ENCODE results near the gene GIT1. TPM values are rescaled to one million over a fixed set of nuclear protein-coding genes. Genes with fewer than 3 reads are reported as not detected.
A peak's percentile ranks its signal among the peaks of the same experiment; 100 is the strongest.

The GIT1 gene
- total RNA-seq, 1 donor from 2014 or later, result 31.9 TPM

DNA sequence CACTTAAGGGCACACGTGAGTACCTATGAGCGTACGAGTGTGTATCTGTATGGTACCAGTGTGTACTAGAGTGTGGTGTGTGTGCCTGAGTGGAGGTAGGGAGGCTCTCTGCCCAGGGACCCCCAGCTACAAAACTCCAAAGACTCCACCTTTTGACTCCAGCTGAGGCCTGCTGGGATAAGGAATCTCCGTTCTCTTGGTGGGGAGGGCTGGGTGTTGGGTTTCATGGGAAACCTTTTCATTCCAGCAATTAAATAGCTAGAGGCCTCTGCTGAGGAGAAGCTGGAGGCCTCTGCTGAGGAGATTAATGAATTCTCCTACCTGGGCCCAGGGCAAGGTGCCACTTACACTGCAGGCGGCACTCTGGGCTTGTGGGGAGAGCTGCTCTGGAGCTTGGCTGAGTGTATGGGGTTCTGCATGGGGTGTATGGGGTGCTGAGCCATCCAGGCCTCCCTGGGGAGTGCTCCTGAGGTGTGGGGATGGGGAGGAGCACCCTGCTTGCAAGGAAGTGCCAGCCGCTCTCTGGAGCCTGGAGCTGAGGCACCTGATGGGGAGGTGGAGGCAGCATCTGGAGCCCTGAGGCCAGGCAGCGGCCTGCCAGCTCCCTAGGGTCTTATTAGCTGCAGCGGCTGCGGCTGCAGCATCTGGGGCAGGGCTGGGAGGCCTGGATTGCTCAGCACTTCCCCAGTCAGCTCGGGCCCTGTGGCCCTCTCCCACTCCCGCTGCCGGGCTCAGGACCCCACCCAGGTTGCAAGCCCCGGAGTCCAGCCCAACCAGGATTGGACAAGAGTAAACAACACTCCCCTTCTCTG, 8.1 kb upstream of the GIT1 start:
- Histone ChIP-seq H3K4me3 (no peak overlapping the region), H3K36me3 (no peaks in the 10 kb centered on the region), H3K27me3 (ENCODE audit: low read depth) (no peaks in the 10 kb centered on the region), H3K27ac (replicated peaks) (peak overlapping the region; percentile 25), H3K9me3 (replicated peaks) (no peaks in the 10 kb centered on the region), H3K4me1 (peaks cover 42% of the 10 kb centered on the region)
- TF ChIP-seq, protein P1, sequence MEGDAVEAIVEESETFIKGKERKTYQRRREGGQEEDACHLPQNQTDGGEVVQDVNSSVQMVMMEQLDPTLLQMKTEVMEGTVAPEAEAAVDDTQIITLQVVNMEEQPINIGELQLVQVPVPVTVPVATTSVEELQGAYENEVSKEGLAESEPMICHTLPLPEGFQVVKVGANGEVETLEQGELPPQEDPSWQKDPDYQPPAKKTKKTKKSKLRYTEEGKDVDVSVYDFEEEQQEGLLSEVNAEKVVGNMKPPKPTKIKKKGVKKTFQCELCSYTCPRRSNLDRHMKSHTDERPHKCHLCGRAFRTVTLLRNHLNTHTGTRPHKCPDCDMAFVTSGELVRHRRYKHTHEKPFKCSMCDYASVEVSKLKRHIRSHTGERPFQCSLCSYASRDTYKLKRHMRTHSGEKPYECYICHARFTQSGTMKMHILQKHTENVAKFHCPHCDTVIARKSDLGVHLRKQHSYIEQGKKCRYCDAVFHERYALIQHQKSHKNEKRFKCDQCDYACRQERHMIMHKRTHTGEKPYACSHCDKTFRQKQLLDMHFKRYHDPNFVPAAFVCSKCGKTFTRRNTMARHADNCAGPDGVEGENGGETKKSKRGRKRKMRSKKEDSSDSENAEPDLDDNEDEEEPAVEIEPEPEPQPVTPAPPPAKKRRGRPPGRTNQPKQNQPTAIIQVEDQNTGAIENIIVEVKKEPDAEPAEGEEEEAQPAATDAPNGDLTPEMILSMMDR (IDR thresholded peaks at IDR 0.05; ENCODE audit: borderline replicate concordance), result no peak
- intact Hi-C loops (cut with micrococcal nuclease), result no loop called here
- no peak for DNase-seq

DNA sequence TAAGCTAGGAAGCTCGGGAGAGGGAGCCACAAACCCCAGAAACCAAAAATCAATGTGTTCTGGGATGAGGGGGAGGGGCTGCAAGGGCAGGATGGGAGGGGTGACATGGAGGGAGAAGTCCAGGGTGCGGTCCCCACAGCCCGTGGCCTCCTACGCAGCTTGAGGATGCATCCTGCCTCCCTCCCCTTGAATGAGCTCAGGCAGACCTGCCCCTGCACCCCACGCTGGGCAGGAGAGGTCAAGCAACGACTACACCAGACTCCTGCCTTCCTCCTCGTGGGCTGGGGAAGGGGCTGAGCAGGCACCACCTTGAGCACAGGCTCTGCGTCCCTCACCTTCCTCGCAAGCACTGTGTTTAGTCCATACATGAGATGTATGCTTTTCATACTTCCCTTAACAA, 7.4 kb upstream of the GIT1 start:
- DNase-seq, result no peak
- peak overlapping the region; percentile 25 for H3K27ac ChIP-seq (replicated peaks)
- H3K4me1 ChIP-seq, result peaks cover 49% of the 10 kb centered on the region
- no peaks in the 10 kb centered on the region for H3K9me3 ChIP-seq (replicated peaks)
- no peaks in the 10 kb centered on the region for H3K36me3 ChIP-seq
- no peak overlapping the region for H3K4me3 ChIP-seq
- TF ChIP-seq, protein P1 (IDR thresholded peaks at IDR 0.05; ENCODE audit: borderline replicate concordance), result no peak
- intact Hi-C loops (cut with micrococcal nuclease), result no loop called here
- H3K27me3 ChIP-seq (ENCODE audit: low read depth), result no peaks in the 10 kb centered on the region

DNA sequence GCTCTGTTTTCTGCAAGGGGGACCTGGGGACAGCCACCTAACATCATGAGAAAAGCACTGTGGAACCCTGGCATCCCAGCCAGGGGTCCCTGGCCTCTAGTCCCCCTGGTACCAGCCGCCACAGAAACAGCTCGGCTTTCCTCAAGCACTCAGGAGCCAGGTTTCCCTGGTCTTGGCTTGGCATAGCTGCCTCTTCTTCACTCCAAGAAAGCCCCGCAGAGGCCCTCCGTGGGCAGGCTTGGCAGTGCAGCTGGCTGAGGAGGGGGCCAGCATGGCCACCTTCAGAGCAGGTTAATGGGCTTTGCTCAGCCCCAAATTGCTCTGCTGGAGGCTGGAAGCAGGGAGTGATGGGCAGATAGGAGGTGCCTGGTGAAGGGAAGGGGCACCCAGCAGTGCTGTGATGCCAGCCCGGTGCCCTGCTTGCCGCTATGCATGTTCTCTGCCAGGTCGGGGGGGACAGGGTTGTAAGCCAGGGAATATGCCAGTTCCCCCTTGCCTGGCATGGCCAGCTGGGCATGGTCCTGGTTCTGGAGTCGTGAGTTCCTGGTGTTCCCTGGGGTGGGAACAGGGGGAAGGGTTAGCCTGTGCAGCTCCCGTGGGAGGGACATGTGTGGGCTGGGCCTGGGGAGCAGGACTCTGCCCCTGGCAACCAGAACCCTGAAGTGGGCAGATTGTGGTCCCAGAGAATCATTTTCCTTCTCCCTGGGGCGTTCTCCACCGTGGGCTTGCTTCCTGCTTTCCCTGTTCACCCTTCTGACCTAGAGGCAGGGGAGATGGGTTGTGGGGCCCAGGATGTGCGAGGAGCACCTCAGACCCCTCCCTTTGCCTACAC, 6.7 kb upstream of the GIT1 start:
- Histone ChIP-seq H3K36me3 (no peaks in the 10 kb centered on the region), H3K9me3 (replicated peaks) (no peaks in the 10 kb centered on the region), H3K4me1 (peaks cover 56% of the 10 kb centered on the region), H3K27ac (replicated peaks) (peak overlapping the region; percentile 25), H3K27me3 (ENCODE audit: low read depth) (no peaks in the 10 kb centered on the region), H3K4me3 (no peak overlapping the region)
- no peak for DNase-seq
- TF ChIP-seq, protein P1 (IDR thresholded peaks at IDR 0.05; ENCODE audit: borderline replicate concordance), result no peak
- intact Hi-C loops (cut with micrococcal nuclease), result no loop called here

DNA sequence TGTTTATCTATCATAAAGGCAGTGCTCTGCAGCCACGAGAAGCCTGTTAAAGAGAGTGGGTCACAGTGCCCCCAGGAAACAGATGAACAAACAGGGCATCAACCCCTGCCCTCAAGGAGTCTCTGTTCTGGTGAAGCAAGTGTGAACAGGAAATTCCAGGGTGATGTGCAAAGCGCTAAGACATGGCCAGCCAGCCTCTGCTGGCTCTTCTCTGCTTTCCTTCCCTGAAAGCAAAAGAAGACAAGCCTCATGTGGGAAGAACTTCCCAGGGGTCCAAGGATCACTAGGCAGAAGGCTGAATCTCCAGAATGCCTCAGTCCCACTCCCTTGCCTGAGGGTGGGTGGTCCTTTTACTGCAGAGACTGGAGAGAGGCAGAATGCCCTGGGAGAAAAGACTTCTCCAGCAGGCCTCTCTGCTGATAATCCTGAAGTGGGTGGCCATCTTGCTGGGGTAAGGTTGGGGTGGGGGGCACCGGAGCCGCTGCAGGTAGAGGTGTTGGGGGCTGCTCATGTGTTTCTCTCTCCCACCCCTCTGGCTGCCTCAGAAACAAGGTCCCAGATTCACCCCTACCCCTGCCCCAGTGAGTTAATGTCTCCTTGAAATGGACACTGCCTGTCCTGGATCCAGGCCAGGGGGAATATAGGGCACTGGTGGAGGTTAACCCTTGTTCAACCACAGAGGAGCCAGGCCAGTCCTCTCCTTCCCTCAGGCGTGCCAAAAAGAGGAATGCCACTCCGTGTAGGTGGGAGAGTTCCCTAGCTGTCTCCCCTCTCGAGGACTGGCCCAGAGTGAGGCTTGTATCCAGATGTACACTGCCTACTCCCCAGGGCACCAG, 5.9 kb upstream of the GIT1 start:
- no peaks in the 10 kb centered on the region for H3K27me3 ChIP-seq (ENCODE audit: low read depth)
- H3K9me3 ChIP-seq (replicated peaks), result no peaks in the 10 kb centered on the region
- no peak overlapping the region for H3K4me3 ChIP-seq
- no peak for DNase-seq
- H3K4me1 ChIP-seq, result peaks cover 64% of the 10 kb centered on the region
- intact Hi-C loops (cut with micrococcal nuclease), result no loop called here
- H3K27ac ChIP-seq (replicated peaks), result no peak overlapping the region
- TF ChIP-seq, protein P1 (IDR thresholded peaks at IDR 0.05; ENCODE audit: borderline replicate concordance), result no peak
- H3K36me3 ChIP-seq, result no peaks in the 10 kb centered on the region

DNA sequence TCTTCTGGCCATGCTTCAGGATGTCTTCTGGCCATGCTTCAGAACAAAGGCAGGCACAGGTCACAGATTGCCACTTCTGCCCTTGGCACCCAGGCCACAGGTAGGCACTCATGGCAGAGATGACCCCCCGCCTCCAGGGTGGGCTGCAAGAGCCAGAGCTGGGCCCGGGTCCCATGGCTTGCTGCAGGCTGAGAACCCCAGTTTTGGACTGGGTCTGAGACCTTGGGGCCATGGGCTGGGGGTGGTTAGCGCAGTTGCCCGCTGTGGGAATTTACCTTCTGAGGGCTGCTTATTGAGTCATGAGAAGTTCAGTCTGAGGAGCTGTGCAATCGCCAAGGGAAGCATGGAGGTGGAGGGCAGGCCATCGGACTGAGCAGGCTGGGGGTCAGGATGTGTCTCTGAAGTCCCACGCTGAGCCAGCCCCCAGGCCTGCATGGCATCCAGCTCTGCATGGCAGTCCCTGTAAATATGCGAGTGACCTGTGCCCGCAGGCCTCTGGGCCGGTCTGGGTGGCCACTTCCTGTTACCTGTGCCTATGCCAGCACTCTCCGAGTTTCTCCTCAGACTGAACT, 5.2 kb upstream of the GIT1 start:
- DNase-seq, result no peak
- peak overlapping the region; percentile 95 for H3K4me3 ChIP-seq
- H3K9me3 ChIP-seq (replicated peaks), result no peaks in the 10 kb centered on the region
- H3K4me1 ChIP-seq, result peaks cover 71% of the 10 kb centered on the region
- intact Hi-C loops (cut with micrococcal nuclease), result no loop called here
- H3K27ac ChIP-seq (replicated peaks), result no peak overlapping the region
- TF ChIP-seq, protein P1 (IDR thresholded peaks at IDR 0.05; ENCODE audit: borderline replicate concordance), result no peak
- H3K36me3 ChIP-seq, result no peaks in the 10 kb centered on the region
- no peaks in the 10 kb centered on the region for H3K27me3 ChIP-seq (ENCODE audit: low read depth)
